Measurements from ENCODE around the gene RFK. TPM values are rescaled to one million over a fixed set of nuclear protein-coding genes. Genes with fewer than 3 reads are reported as not detected.
"Not testable (repeated sequence)": the region's sequence is repeated elsewhere in the genome, so short reads cannot be mapped to it uniquely, and the experiment has no call there.

RFK gene
- total RNA-seq, 1 donor from 2014 or later = 24.4 TPM

- peak; percentile 80 for DNase-seq
- ATAC-seq (ENCODE audit: poor library complexity) = peak; percentile 85
- intact Hi-C loops (cut with DNase I) = no loop called here
These were observed 19.3 kb downstream of the RFK start for GRCh38 chr9:76374783-76375559.

GRCh38 chr9:76373784-76374474, 20.3 kb downstream of the RFK start:
- intact Hi-C loops (cut with DNase I) = no loop called here
- DNase-seq (no peak), ATAC-seq (ENCODE audit: poor library complexity) (no peak)

GRCh38 chr9:76373173-76373783, 20.9 kb downstream of the RFK start:
- ATAC-seq (ENCODE audit: poor library complexity) (peak; percentile 84), DNase-seq (peak; percentile 68)
- intact Hi-C loops (cut with DNase I) = no loop called here

GRCh38 chr9:76372336-76372735, 21.9 kb downstream of the RFK start:
- intact Hi-C loops (cut with DNase I) = no loop called here
- no peak for DNase-seq
- no peak for ATAC-seq (ENCODE audit: poor library complexity)

- intact Hi-C loops (cut with DNase I) = no loop called here
- no peak for ATAC-seq (ENCODE audit: poor library complexity)
These were observed 22.3 kb downstream of the RFK start for GRCh38 chr9:76371901-76372300.

GRCh38 chr9:76370396-76371023, 23.7 kb downstream of the RFK start:
- ATAC-seq (ENCODE audit: poor library complexity) (no peak), DNase-seq (no peak)
- intact Hi-C loops (cut with DNase I) = no loop called here

More at GRCh38 chr9:76371901-76372300, 22.3 kb downstream of the RFK start:
- no peak for DNase-seq

GRCh38 chr9:76369583-76369982, 24.6 kb downstream of the RFK start:
- no peak for DNase-seq
- no peak for ATAC-seq (ENCODE audit: poor library complexity)
- intact Hi-C loops (cut with DNase I) = no loop called here

- intact Hi-C loops (cut with DNase I) = no loop called here
- DNase-seq = no peak
- no peak for ATAC-seq (ENCODE audit: poor library complexity)
These were observed 28.0 kb downstream of the RFK start for GRCh38 chr9:76366275-76366674.

GRCh38 chr9:76365028-76365427, 29.2 kb downstream of the RFK start:
- peak; percentile 22 for ATAC-seq (ENCODE audit: poor library complexity)
- DNase-seq = no peak
- intact Hi-C loops (cut with DNase I) = no loop called here

GRCh38 chr9:76363032-76363395, 31.2 kb downstream of the RFK start:
- no peak for ATAC-seq (ENCODE audit: poor library complexity)
- intact Hi-C loops (cut with DNase I) = no loop called here
- no peak for DNase-seq

- intact Hi-C loops (cut with DNase I); ATAC-seq (ENCODE audit: poor library complexity); DNase-seq: not testable (repeated sequence)
These were observed 31.7 kb downstream of the RFK start for GRCh38 chr9:76362332-76363031.

GRCh38 chr9:76359766-76360165, 34.5 kb downstream of the RFK start:
- ATAC-seq (ENCODE audit: poor library complexity) = no peak
- intact Hi-C loops (cut with DNase I) = no loop called here
- DNase-seq = no peak

GRCh38 chr9:76359365-76359764, 34.9 kb downstream of the RFK start:
- intact Hi-C loops (cut with DNase I) = no loop called here
- DNase-seq (no peak), ATAC-seq (ENCODE audit: poor library complexity) (no peak)

GRCh38 chr9:76358628-76359280, 35.5 kb downstream of the RFK start:
- DNase-seq (no peak), ATAC-seq (ENCODE audit: poor library complexity) (no peak)
- intact Hi-C loops (cut with DNase I) = no loop called here

GRCh38 chr9:76357555-76357954, 36.7 kb downstream of the RFK start:
- intact Hi-C loops (cut with DNase I) = no loop called here
- DNase-seq (no peak), ATAC-seq (ENCODE audit: poor library complexity) (no peak)

- ATAC-seq (ENCODE audit: poor library complexity) = no peak
- intact Hi-C loops (cut with DNase I) = no loop called here
- no peak for DNase-seq
These were observed 38.3 kb downstream of the RFK start for GRCh38 chr9:76355886-76356285.

- ATAC-seq (ENCODE audit: poor library complexity) (no peak), DNase-seq (no peak)
- intact Hi-C loops (cut with DNase I) = no loop called here
These were observed 40.0 kb downstream of the RFK start for GRCh38 chr9:76354221-76354620.

GRCh38 chr9:76353280-76353679, 40.9 kb downstream of the RFK start:
- ATAC-seq (ENCODE audit: poor library complexity) (no peak), DNase-seq (no peak)
- intact Hi-C loops (cut with DNase I) = no loop called here
